NCI-H69 (cell line): ENCODE data around the gene IBA57.

ENCODE experiments used
- DNase-seq: peaks from one replicate; lab custom pipeline; 2025; lab: John Stamatoyannopoulos, UW

Gene IBA57

GRCh38 chr1:228190778-228191177, 25.2 kb downstream of the IBA57 start:
- DNase-seq = no peak

GRCh38 chr1:228194436-228194835, 28.8 kb downstream of the IBA57 start:
- no peak for DNase-seq

GRCh38 chr1:228194921-228195812, 29.6 kb downstream of the IBA57 start:
- DNase-seq = no peak

GRCh38 chr1:228197555-228198147, 32.0 kb downstream of the IBA57 start:
- no peak for DNase-seq

GRCh38 chr1:228198977-228199590, 33.5 kb downstream of the IBA57 start:
- no peak for DNase-seq

GRCh38 chr1:228204958-228205357, 39.4 kb downstream of the IBA57 start:
- no peak for DNase-seq

- peak; percentile 19 for DNase-seq
Observed at GRCh38 chr1:228205526-228206436, 40.2 kb downstream of the IBA57 start.

- DNase-seq = no peak
Observed at GRCh38 chr1:228206582-228207351, 41.2 kb downstream of the IBA57 start.

GRCh38 chr1:228207381-228207810, 41.8 kb downstream of the IBA57 start:
- DNase-seq = no peak

GRCh38 chr1:228207851-228208821, 42.5 kb downstream of the IBA57 start, which contains the start of gene OBSCN:
Gene OBSCN (plus strand): TSS chr1:228208044. CDS start chr1:228211784, 3,740 bp downstream.
- no peak for DNase-seq

GRCh38 chr1:228208831-228209551, 43.4 kb downstream of the IBA57 start:
- DNase-seq = no peak

GRCh38 chr1:228209657-228210056, 44.1 kb downstream of the IBA57 start:
- DNase-seq = no peak

- DNase-seq = no peak
Observed at GRCh38 chr1:228210076-228210651, 44.6 kb downstream of the IBA57 start.

GRCh38 chr1:228210712-228211530, 45.3 kb downstream of the IBA57 start:
- no peak for DNase-seq

GRCh38 chr1:228211531-228212414, 46.2 kb downstream of the IBA57 start:
- no peak for DNase-seq

- no peak for DNase-seq
Observed at GRCh38 chr1:228212415-228212965, 46.9 kb downstream of the IBA57 start.
